OCI-LY7 (cell line): ENCODE measurements around the gene DIAPH1.
A peak's percentile ranks its signal among the peaks of the same experiment; 100 is the strongest.

Experiments
- CTCF ChIP-seq: fragments of 200-600 bp; sonication (generic); conservative IDR thresholded peaks from 2 replicates; pipeline ENCODE4 v1.5.1; 2014; ENCODE audit warnings: mild to moderate bottlenecking, antibody characterized with exemption, low read length, moderate library complexity, mixed read lengths
- EZH2phosphoT487 ChIP-seq: fragments of 200-600 bp; sonication (generic); IDR thresholded peaks from 2 replicates; pipeline ENCODE4 v1.6.1; 2018; ENCODE audit warnings: low read depth, borderline replicate concordance, mild to moderate bottlenecking, mixed run types, antibody characterized with exemption, low read length, moderate library complexity, mixed read lengths

DNA sequence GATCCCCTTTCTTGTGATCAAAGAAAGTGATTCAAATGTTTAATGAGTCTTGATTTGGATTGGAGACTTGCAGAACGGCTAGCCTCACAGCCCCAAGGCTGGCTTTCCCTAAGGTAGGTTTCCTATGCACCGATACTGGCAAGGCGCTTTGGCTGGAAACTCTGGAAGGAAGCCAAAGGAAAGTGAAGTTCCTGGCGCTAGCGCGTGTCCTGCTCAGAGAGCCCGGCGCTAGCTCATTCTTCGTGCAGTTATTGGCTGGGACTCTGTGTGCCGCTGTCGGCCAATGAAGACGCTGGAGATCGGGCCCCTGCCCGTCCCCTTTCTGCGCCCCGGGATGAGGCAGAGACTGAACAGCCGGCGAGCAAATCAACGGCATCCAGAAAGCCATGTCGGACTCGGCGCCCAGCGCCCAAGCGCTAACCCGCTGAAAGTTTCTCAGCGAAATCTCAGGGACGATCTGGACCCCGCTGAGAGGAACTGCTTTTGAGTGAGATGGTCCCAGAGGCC, 143.1 kb downstream of the DIAPH1 start, which contains the start of gene PCDHGC3:
- peak; percentile 72 for TF ChIP-seq CTCF
- TF ChIP-seq EZH2phosphoT487, result no peak
